GM19035 (cell line): ENCODE results near the gene CRYBB1.

Source experiments
- ATAC-seq: cut with Tn5 transposase; IDR thresholded peaks from one replicate; pipeline ENCODE4 v1.9.1; 2021; ENCODE audit not compliant: unreplicated experiment

CRYBB1 gene

GRCh38 chr22:26559961-26560575 is 57.8 kb downstream of the CRYBB1 start:
- ATAC-seq, result no peak

GRCh38 chr22:26558248-26558895 is 59.5 kb downstream of the CRYBB1 start:
- ATAC-seq, result no peak

GRCh38 chr22:26556904-26557303 is 60.9 kb downstream of the CRYBB1 start:
- no peak for ATAC-seq

- ATAC-seq, result no peak
These were observed 62.3 kb downstream of the CRYBB1 start for GRCh38 chr22:26555478-26555877.

GRCh38 chr22:26554956-26555355 is 62.9 kb downstream of the CRYBB1 start:
- no peak for ATAC-seq

GRCh38 chr22:26553056-26553752 is 64.6 kb downstream of the CRYBB1 start:
- no peak for ATAC-seq

- ATAC-seq, result no peak
These were observed 65.4 kb downstream of the CRYBB1 start for GRCh38 chr22:26552466-26552865.

- ATAC-seq, result no peak
These were observed 66.3 kb downstream of the CRYBB1 start for GRCh38 chr22:26551568-26551967.

- ATAC-seq, result no peak
These were observed 67.3 kb downstream of the CRYBB1 start for GRCh38 chr22:26550498-26551033.

- ATAC-seq, result no peak
These were observed 67.8 kb downstream of the CRYBB1 start for GRCh38 chr22:26549902-26550497.
